Activated CD4-positive, alpha-beta T cell treated with anti-CD3 and anti-CD28 coated beads, Interleukin-2, Interleukin-4, amounts not matched to agents 100 ng/mL and 50 ng/mL, durations not matched to agents 16 hours and 8 hours (primary cell): ENCODE measurements around the gene PHACTR2.
"Not testable (repeated sequence)": the region's sequence is repeated elsewhere in the genome, so short reads cannot be mapped to it uniquely, and the experiment has no call there.

Source experiments
- DNase-seq: peaks from one replicate; pipeline ENCODE4 v3.0.0-alpha.2; 2020; ENCODE audit warnings: low spot score

Gene PHACTR2

DNA sequence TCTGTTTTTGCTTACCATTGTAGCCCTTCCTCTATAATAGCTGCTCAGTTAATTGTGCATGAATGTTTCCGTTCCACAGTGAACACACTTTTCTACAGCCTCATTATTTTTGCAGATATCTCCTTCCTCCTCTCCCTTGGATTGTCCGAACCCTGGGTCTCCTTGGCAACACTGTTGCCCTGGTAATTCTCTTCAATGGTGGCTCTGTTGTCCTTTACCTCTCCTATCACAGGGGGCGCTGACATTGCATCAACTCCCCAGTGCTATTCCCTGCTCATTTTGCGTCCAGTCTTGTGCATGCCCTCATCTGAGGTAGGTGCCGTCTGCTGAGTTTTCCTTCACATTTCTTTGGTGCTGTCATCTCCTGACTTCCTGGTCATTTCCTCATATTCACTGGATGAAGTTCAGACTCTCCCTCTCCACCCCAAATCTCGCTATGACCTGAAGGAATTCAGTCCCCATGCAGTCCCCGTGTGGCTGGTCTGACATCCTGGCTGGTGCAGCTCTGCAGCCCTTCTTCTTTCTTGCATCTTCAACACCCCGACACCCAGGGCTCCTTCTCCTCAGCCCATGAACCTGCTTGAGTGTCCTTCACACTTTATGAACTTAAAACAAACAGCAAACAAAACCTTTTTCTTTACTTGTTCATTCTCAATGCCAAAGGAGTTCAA lies 21.1 kb downstream of the PHACTR2 start:
- DNase-seq = no peak

DNA sequence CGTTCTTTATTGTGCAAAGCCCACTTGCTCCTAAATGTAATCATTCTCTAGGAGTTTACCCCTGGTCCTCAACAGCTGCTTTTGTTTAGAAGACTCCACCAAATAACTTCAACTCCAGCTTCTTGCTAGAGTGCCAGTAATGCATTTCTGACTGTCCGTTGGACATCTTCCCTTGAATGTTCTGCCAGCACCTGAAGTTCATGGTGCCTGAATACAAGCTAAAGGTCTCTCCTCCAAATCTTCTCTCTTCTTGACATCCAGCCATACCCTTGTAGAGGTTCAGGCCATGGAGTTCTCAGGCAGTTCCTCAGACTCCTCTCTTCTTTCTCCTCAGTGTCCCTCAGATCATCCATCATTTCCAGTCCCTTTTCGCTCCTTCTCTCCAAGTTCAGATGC lies 21.7 kb downstream of the PHACTR2 start:
- no peak for DNase-seq

DNA sequence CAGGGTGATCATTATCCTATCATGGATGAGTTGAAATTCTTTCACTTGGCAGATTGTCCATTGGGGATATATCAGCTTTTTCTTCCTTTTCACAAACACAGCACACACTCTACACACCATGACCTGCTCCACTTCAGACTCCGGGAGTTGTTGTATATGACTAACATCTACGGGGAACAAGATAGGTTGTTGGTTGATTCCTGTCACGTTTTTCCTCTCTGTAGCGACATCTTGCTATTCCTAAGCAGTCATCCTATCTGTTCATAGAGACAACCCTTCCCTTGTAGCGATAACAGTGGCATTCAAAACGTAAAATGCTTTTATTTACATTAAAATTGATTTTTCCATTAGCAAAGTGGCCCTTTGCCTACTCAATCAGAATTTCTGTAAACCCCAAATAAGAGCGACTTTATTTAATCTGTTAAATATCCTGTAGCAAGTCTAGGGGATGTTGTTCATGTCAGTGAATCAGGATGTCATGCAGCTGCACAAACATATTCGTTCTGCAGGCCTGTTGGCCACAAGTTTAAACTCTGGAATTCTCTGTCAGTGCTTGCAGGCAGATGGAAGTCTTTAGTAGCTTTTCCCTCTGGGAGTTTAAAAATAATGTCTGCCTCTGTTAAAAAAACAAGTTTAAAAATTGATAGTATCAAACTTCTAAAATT lies 23.1 kb downstream of the PHACTR2 start:
- DNase-seq = no peak

DNA sequence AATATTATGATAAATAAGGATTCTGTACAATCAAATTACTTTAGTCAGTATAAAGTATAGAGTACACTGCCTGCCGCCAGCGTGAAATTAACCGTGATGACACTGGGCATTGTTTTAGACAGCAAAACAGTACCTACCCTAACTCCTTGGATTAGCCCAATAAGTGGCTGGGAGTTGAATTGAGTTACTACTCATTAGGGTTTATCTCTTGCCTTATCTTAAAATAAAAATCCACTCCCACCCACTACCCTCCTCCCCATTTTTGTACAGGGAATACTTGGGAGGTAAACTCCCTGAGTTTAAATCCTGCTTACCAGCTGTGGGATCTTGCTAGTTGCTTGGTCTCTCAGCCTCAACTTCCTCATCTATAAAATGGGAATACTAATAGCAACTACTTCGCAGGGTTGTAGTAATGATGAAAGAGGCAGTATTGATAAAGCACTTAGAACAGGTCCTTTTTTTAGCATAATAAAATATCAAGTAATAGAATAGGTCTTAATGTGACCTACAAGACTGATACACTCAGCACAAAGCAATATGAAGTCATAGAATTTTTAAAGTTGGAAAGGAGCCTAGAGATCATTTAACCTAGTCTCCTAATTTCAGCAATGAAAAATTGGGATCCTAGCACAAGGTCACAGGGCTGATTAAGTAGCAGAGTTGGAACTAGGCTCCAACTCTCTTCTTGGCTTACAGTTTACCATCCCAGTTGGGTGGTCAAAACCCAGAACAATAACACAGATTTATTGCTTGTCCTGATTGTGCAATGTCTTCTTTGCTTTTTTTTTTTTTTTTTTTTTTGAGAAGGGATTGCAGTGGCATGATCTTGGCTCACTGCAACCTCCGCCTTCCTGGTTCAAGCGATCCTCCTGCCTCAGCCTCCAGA lies 23.8 kb downstream of the PHACTR2 start:
- no peak for DNase-seq

DNA sequence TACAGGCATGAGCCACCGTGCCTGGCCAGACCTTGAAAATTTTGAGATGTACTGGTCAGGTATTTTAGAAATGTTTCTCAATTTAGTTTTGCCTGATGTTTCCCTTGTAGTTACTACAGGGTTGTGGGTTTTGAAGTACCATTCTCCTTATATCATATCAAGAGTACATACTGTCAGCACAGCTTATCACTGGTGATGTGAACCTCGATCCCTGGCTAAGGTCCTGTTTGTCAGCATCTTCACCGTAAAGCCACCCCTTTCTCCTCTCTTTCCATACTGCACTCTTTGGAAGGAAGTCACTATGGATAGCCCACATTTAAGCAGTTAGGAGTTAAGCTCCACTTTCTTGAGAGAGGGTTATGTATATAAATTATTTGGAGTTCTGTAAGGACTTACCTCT lies 27.8 kb downstream of the PHACTR2 start:
- DNase-seq = no peak

DNA sequence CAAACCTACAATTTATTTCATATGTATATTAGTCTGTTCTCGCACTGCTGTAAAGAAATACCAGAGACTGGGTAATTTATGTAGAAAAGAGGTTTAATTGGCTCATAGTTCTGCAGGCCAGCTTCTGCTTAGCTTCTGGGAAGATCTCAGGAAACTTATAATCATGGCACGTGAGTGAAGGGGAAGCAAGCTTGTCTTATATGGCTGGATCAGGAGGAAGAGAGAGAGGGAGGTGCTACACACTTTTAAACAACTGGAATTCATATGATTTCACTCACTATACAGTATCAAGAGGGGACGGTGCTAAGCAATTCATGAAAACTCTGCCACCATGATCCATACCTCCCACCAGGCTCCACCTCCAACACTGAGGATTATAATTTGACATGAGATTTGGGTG lies 29.9 kb downstream of the PHACTR2 start:
- DNase-seq = no peak

DNA sequence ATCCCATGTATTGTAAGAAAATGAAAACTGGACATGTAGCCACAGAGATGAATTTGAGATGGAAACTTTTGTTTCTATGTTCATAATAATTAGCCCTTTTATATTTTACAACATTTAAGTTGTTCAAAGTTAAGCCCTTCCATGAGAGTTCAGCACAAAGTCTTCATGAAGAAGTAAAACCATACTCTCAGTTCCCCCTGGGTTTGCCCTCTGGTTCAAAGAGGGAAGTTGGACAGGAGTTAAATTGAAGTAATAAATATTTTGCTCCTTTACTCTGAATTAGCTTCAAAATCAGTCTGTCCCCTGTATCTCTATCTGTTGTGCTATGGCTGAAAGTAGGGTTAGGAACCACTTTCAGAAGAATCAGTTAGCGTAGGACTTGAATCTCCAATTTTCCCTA lies 31.1 kb downstream of the PHACTR2 start:
- DNase-seq = no peak

DNA sequence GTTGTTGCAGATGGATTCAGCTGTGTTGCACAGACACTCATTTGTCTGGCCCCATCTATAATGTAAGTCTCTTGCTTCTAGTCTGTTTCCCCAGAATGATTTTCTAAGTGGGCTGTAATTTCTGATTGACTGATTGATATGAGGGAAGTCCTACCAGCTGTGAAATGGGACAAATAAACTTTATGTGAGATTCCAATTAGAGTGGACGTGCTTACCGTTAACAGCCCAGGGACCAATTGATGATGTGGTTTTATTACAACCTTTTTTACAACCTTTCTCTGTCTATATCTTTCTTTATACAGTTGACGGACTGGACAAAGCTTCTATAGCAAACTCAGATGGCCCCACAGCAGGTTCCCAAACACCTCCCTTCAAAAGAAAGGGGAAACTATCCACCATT lies 33.9 kb downstream of the PHACTR2 start:
- DNase-seq = no peak

DNA sequence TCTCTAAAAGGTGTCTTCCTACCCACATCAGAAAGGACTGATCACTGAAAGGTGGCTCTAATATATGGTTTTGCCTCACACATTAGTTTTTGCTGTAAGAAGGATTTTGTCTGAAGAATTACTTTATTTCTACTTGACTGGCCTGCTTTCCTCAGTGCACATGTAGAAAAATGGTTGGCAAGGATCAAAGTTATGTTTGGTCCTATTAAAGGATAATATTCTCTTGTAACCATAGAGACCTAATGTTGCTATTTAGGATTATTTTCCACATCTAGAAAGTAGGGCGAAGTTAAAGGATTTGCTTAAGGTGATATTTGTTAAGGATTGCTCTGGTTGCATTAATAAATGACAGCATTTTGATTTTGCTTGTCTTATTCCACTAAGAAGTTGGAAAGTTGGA lies 40.7 kb downstream of the PHACTR2 start:
- DNase-seq = no peak

DNA sequence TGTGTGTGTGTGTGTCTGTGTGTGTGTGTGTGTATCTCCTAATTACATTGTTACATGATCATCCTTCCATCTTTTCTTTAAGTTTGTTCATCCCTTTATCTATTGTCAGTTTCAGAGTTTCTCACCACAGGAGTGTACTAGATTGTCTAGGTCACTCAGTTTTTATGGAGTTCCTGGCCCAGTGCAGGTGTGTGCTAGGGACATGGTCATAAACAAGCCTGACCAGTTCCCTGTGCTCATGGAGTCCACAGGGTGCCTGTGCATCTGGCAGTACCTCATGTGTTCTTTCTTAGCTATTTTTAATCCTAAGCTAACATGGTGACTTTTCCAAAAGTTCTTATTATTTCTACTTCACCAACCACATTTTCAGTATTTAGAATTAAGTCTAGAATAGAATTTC lies 43.9 kb downstream of the PHACTR2 start:
- DNase-seq = no peak

DNA sequence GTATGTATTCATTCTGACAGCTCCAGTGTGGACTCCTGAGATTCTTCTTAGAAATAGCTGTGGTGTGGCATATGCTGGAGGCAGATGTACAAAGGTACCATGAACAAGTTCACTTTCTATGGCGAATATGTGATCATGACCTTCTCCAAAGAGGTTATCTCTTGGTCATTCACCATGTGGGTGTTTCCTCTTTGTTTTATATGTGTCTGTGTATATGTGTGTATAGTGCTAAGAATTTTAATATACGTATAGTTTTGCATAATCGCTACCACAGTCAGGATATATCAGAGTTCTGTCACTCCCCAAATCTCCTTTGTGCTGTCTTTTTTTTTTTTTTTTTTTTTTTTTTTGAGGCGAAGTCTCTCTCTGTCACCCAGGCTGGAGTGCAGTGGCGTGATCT lies 47.1 kb downstream of the PHACTR2 start:
- no peak for DNase-seq

DNA sequence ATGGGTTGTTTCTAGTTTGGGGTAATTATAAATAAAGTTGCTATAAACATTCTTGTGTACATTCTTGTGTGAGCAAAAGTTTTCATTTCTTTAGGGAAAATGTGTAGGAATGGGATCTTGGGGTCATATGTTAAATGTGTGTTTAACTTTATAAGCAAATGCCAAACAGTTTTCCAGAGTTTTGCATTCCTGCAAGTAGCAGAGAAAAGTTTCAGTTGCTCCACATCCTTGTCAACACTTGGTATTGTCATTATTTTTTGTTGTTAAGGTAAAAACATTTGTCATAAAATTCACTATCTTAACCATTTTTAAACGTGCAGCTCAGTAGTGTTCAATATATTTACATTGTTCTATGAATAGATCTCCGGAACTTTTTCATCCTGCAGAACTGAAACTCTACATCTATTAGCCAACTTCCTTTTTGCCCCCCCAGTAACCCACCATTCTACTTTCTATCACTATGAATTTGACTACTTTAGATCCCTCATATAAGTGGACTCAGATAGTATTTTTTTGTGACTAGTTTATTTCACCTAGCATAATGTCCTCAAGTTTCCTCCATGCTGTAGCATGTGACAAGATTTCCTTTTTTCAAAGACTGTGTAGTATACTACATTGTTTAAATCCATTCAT lies 48.4 kb downstream of the PHACTR2 start:
- DNase-seq = no peak

DNA sequence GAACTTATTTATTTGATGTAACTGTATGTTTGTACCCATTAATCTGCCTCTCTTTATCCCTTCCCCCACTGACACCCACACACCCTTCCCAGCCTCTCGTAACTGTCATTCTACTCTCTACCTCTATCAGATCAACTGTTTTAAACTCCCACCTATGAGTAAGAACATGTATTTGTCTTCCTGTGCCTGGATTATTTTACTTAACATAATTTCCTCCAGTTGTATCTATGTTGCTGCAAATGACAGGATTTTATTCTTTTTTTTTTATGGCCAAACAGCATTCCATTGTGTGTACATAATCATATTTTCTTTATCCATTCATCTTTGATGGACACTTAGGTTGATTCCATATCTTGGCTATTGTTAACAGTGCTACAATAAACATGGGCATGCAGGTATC lies 49.3 kb downstream of the PHACTR2 start:
- DNase-seq = no peak

DNA sequence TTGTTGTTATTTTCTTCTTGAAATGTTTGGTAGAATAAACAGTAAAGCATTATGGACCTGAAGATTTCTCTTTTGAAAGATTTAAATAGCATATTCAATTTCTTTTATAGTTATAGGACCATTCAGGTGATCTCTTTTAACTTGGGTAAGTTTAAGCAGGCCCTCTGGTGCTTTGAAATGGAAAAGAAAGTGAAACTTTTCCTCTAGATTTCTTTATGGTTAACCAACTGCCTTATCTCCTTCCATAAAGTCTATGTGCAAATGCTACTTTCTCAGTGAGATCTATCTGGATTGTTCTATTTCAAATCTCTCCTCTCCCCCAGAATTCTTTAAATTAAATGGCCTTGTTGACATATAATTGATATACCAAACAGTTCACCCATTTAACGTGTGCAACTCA lies 54.0 kb downstream of the PHACTR2 start:
- no peak for DNase-seq

DNA sequence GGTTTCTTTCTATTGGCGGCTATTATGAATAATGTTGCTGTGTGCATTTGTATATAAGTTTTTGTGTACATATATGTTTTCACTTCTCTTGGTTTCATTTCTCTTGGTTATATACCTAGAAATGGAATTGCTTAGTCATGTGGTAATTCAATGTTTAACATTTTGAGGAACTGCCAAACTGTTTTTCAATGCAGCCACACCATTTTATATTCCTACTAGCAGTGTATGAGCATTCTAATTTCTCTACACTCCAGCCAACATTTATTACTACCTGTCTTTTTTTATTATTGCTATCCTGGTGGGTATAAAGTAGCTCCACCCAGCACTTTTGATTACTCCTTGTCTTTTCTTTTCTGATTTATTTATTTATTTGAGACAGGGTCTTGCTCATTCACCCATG lies 54.8 kb downstream of the PHACTR2 start:
- DNase-seq = no peak

DNA sequence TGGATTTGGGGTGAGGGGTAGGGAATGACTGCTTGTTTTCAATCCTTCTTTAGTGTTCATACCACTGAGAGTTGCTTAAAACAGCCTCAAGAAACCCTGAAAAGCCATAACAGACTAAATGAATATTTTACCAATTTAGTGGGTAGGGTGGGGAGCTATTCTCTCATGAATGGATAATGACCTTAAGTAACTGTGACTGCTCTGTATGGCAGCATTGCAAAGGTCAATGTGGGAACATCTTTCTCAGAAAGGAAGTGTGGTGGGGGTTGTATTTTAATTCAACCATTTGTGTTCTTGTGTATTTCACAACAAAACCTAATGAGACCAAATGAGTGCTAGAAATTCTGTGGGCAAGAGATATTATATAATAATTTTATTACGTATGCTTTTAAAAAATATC lies 55.7 kb downstream of the PHACTR2 start:
- no peak for DNase-seq

DNA sequence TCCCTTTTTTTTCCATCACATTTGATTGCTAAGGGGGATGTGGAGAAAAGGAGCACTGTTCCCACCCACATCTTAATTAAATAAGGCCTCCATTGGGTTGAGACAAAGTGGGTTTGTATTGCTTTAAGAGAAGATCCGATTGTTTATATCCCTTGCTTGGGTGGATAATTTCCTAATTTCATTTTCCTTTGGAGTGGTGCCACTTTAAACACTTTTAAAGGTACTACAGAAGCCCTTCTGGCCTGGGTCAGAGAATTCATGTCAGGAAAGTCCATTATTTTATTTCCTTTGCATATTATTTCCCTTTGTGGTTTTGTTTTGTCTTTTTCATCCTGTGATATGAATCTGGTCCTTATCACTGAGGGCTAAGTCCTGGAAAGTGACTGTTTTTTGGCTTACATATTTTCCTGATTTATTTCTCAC lies 56.9 kb downstream of the PHACTR2 start:
- no peak for DNase-seq

DNA sequence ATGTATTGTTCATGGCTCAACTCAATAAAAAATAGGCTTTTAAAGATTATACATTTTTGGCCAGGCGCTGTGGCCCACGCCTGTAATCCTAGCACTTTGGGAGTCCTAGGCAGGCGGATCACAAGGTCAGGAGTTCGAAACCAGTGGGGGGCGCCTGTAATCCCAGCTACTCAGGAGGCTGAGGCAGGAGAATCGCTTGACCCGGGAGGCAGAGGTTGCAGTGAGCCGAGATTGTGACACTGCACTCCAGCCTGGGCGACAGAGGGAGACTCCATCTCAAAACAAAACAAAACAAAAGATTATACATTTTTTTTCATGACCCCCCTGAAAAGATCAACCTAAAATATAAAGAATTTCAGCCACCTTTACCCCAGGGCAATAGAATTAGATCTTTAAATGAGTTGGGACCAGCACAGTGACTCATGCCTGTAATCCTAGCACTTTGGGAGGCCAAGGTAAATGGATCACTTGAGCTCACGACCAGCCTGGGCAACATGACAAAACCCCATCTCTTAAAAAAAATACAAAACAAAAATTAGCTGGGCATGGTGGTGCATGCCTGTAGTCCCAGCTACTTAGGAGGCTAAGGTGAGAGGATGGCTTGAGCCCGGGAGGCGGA lies 60.4 kb downstream of the PHACTR2 start:
- DNase-seq = not testable (repeated sequence)

DNA sequence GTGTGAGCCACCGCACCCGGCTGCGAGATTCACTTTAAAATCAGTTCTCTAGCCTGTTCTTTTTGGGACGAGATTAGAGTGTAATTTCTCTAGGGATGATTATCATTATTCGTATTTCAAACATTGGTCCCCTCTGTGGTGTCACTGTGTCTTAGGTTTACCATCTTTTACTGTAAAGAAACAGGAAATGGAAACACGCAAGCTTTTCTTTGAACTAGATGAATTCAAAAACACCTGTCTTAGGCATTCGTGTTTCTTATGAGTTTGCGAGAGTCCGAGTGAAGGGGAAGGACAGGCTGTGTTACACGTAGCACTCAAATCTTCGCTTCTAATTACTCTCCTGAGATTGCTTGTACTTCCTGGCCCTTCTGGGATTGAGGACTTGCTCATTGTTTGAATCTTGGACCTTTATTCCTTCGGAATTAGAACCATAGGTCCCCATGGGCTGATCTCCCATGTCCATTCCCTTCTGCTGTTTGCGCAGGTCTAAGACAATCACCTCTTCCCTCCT lies 61.6 kb downstream of the PHACTR2 start:
- no peak for DNase-seq

DNA sequence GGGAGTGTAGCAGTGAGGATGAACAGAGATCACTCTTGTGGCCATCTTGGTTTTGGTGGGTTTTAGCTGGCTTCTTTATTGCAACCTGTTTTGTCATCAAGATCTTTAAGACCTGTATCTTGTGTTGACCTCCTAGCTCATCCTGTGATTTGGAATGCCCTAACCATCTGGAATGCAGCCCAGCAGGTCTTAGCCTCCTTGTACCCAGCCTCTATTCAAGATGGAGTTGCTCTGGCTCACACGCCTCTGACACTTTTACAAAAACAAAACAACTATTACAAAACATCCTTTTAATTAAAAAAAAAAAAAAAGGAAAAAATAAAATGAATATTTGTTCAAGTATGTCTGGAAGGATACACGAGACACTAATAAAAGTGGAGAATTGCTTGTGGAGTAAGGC lies 62.4 kb downstream of the PHACTR2 start:
- DNase-seq = no peak

DNA sequence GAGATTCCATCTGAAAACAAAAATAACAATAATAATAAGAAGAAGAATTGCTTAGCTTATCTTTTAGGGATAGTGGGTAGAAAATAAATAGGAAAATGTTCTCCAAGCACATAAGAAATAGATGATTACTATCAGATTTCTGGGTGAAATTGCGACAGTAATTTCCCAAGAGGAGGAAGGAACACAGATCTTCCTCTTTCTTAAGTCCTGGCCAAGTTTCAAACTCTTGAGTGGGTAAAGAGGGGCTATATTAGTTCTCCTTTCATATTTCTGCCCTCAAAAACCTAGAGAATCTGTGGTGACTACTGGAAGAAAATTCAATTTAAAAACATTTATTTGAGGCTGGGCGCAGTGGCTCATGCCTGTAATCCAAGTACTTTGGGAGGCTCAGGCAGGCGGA lies 63.7 kb downstream of the PHACTR2 start:
- DNase-seq = no peak
